ENCODE data around the gene PROSER1.
"Not testable (repeated sequence)": the region's sequence is repeated elsewhere in the genome, so short reads cannot be mapped to it uniquely, and the experiment has no call there.

Gene PROSER1

DNA sequence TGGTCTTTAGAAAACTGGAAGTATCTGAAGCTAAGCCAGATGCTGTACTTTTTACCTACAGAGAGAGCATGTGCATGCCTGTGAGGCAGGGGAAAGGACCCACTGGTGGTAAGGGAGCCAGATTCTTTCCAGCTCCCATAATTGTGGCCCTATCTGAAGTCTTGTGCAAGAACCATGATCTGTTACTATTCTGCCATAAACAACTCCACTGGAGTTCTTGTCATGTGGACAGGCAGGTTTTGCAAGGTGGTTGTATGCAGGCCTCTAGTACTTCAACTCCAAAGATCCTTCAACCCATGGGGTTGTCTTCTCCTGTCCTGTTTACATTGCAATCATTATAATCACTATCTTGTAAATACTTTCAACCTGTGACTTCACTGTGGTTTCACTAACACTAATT, 14.1 kb downstream of the PROSER1 start:
- no peak for DNase-seq

DNA sequence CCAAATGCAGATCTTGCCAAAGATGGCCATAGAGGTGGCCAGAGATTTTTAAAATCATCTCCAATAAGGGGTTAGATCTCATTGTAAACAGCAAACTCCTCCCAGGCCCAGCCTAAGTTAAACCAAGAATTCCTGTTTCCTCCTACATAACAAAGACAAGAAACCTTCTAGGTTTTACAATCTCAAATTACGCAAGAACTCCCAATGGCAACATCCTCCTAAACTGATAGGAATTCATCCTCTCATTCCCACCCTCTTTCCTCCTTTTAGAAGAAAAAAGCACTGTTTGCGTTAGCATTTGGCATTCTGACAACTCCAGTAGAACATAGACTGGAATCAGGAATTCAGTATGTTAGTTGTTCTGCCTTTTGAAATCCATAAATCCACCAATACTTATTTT, 14.6 kb downstream of the PROSER1 start:
- DNase-seq, result no peak

DNA sequence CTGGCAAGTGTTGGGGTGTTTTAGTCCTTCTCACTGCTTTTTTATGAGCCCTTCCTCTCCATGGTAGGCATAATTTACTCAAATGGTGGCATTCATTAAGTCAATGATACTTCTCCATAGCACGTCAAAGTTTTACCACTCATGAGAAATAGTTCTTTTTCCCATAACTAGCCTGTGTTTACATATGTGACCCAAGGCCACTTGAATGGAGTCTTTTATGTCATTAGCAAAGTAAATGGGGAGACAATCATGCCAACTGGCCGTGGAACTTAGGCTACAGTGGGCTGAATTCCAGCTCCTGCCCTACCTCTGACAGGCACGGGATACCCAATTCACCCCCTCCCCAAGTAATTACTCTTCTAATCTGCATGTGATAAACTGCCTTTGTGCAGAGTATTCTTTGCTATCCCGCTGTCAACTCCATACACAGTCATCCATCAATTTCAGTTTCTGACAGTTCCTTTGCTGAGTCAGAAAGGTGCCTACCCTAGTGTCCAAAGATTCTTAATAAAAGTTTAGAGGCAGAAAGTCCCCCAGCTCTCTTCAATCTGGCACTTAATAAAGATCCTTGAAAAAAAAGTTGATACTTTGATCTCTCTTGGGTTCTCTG, 16.9 kb downstream of the PROSER1 start:
- no peak for DNase-seq

DNA sequence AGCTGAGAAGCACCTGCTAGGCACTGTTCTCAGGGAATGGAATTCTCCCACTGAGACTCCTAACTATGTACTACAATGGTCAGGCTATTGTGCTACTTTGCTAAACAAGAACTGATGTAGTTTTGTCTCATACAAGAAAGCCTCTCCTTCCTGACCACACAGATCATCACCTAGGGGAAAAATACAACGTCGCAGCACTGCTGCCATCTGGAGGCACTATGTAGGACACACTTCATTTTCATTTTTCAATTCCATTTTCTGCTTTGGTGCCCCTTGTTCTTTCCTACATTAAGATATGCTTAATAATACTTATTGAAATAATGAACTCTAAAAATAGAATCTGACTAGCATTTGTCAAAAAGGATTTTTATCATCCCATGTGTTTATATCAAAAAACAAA, 21.1 kb downstream of the PROSER1 start:
- DNase-seq, result peak; percentile 62

DNA sequence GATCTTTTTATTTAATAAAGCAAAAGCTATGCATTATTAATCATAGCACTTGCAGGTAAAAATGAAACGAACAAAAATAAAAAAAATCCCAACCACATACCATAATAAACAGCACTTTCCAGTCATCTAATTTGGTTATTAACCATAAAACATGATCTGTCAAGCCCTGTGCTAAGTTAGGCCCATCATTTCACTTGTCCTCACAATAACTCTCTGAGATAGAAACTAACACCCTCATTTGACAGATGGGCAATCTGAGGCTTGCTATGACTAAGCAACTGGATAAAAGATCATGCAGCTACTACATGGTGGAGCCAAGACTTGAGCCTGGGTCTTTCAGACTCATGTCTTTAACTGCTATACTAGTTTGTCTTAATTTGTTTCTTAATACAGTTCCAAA, 21.8 kb downstream of the PROSER1 start:
- DNase-seq, result peak; percentile 27

DNA sequence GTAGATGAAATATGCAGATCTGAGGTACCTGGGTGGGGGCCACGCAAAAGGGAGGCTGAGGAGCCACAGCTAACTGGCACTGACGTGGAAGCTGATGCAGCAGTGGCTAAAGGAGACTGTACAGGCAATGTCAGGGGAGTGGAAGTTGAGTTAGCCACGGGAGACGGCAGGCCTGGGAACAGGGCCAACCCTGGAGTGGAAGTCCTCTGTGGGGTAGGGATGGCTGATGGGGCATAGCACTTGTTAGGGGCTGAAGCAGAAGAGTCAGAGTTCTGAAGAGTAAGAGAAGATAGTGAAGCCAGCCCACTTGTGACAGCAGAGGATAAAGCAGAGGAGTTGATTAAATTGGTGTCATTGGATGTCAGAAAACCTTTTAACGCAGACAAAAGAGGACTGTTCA, 24.4 kb downstream of the PROSER1 start:
- no peak for DNase-seq

DNA sequence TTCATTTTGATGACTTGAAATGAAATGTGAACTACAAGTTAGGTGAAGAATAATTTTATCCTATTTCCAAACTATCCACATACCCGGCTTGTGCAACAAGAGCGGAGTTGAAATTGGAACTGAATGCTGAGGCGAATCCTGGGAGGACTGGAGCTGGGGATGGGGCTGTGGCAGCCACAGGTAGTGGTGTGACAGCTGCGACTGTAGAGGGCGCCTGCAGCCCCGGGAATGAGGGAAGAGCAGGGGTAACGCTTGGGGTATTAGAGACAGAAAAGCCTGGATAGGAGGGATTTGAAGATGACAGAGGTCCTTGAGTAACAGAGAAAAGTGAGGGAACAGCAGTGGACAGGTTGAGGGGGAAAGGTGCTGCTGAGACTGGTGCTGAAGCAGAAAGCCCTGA, 25.3 kb downstream of the PROSER1 start:
- peak; percentile 60 for DNase-seq

DNA sequence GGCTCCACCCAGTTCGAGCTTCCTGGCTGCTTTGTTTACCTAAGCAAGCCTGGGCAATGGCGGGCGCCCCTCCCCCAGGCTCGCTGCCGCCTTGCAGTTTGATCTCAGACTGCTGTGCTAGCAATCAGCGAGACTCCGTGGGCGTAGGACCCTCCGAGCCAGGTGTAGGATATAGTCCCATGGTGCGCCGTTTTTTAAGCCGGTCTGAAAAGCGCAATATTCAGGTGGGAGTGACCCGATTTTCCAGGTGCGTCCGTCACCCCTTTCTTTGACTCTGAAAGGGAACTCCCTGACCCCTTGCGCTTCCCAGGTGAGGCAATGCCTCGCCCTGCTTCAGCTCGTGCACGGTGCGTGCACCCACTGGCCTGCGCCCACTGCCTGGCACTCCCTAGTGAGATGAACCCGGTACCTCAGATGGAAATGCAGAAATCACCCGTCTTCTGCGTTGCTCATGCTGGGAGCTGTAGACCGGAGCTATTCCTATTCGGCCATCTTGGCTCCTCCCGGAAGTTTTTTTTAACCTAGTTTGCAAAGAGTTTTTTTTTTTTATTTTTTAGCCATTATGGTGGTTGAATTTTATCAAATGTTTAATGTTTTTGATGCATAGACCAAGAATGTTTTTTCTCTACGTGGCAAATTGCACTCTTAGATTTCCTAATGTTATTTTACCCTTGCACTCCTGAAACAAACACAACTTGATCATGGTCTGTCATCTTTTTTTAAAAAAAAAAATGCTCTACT, 31.3 kb downstream of the PROSER1 start:
- not testable (repeated sequence) for DNase-seq

DNA sequence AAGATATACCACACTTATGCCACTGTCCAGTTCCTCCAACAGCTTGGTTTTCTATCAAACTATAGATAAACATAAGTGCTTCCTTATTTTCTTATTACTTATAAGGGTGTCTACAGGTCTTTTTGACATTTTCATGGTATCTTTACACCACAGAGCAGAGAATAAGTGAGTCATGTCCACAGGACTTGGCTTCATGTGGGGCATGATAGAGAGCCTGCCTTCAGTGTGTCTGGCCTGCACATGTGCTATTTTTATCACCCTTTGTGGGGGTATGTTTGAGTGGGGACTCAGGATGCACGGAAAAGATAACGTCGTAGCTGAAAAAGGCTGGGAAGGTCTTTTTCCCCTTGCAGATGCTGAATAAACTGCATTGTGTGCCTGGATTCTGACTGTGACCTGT, 39.1 kb downstream of the PROSER1 start:
- no peak for DNase-seq

DNA sequence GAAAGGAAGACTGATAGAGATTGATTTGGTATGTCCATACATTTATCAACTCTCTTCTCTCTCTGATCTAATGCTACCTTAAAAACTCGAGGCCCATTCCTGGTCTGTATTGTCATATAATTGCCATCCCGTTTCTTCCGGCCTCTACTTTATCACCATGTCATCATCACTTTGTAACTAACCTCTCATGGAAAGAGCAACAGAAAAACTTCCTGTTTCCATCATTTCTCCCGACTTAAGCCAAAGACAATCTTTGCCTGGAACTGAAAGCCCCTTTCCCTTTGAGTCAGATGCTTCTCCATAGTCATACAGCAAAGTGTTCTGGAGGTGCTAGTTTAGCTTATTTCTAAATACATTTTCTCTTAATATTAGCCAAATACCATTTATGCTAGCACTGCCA, 44.5 kb downstream of the PROSER1 start:
- no peak for DNase-seq

DNA sequence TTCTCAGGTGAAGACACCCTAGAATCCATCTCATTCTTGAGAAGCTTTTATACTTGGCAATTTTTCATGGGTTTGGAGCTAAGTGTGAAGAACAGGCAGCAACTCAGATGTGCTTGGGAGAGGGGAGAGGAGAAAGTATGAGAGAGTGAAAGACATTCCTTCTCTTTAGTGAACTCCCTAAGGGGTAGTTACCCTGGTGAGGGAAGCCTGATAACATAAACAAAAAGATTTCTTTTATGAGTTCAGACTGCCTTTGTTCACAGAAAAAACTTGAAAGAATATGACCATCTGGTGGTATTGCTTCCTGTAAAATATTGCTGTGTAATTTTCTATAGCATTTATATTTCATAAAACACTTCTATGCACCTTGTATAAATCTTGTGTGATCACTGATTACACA, 47.2 kb downstream of the PROSER1 start, which contains the start of gene STOML3:
Gene STOML3 (minus strand): TSS at position 139 of the 400 bp plus-strand sequence. CDS start 110 bp downstream, at position 29.
- DNase-seq, result no peak

DNA sequence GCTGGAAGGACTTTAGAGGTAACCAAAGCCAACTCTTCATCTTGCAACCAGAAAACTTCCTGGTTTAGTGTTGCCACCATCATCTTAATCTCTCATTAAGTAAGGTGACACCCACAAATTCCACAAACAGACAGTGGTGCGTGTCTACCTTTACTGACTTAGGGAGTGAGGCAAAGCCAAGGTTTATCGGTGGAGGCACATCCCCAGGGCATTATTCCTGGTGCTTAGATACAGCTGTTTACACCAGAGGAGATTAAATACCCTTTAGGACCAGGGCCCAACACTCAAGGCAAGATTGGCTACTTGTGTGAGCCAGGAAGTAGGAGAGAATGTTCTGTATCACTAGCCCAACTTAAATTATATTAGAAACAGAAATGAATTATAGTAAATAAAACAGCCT, 56.8 kb downstream of the PROSER1 start:
- DNase-seq, result peak; percentile 17

DNA sequence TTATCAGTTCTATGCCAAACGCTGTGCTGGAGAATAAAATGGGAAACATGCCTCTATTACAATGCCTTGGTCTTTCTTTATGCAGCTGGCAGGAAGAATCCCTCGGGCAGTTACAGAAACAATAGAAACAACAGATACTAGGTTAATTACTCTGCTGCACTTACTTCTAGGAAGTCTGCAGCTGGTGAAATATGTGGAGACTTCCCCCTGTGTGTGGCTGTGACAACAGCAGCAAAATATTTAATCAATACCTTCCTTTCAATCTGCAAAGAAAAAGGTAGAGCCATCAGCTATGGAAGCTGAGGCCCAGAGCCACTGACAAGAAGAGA, 57.2 kb downstream of the PROSER1 start:
- DNase-seq, result no peak

DNA sequence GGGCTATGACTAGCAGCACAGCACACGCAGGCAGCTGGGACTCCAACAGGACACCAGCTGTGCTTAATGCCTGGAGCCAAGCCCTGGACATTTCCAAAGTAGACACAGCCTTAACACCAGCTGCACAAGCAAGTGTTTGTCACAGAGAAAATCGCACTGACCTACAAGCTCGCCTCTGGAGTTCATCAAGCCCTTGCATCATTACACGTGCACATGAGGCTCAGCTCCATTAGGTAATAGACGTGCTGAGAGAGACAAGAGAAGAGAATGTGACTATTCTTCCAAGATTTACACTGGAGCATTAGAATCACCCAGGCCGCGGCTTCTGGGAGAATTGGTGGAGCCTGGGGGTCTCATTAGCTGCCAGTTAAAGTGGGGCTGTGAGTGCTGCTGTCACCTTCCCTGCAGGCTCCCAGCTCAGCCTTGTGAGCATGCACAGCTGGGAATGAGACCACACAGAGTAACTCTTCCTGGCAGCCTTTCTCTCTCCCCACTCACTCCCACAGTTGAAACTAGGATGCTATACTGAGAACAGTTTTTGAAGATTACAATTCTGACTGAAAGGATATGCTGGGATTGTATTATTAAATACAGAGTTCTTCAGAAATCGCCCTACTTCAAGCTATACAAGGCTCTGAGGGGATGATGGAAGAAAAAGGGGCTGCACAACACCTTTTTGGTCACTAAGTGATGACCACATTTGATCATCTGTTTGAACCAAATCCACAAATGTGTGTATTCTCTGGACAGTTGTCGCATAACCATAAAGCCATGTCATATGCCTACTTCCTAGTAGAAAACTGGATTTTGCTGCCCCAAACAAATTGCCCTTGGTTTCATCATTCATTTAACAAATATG, 57.8 kb downstream of the PROSER1 start:
- peak; percentile 20 for DNase-seq

DNA sequence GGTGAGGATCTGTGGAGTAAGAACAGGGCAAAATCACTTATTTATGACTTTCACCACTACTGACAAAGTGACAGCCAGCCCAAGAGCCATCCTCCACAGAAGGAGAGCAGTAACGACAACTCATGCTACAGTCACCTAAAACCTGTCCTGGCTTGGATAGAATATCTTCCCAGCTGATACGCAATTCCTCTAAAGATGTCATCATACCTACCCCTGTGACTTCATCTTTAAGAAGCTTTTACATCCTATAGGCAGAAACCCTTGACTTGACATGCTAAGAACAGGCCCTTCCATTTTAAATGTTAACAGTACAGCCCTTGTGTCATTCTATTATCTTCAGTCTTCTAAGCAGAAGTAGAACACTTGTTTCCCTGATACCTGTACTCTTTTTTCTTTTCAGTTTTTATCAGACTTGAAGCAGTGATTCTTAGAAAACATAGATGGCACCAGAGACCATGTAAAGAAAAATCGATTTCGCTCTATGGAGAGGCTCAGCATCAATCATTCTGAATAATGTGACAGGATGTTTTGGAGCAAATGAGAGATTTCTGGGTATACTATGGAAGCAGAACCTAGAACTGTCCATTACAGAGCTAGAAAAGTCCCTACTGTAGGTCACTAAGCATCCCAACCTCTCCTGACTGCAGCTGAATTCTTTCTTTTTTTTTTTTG, 67.4 kb downstream of the PROSER1 start:
- DNase-seq, result no peak

DNA sequence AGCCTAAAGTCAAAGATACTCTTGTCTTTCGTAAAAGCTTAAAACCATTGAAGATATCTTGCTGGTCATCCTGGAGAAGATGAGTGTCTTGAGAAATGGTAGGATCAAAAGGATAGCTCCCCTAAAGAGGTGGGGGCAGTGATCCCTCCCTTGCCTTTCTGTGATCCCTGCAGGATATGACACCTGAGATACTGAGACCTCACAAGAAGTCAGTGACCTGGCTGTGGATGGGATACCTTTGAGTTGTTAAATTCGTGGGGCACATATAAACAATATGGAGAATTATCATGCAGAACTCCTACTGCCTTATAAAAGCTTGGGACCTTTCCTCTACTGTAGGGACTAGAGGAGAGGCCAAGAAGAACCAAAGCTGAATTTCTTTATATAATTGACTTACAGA, 68.7 kb downstream of the PROSER1 start:
- no peak for DNase-seq

DNA sequence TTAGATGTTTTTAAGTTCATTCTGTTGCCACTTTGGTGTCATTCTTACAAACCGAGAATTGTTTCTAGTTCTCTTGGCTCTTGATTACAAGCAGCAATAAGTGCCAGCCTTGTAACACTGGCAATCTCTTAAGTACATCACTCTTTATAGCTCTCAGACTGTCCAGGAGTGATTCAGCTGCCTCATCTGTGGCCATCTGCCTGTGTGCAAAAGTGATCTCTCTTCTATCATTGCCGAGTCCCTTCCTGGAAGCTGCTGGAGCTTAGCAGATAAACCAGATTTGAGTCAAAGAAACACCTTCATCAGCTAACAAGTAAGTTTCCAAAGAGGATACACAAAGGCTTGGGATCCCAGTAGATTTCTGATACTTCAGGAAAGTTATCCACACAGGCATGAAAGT, 70.4 kb downstream of the PROSER1 start:
- peak; percentile 71 for DNase-seq

DNA sequence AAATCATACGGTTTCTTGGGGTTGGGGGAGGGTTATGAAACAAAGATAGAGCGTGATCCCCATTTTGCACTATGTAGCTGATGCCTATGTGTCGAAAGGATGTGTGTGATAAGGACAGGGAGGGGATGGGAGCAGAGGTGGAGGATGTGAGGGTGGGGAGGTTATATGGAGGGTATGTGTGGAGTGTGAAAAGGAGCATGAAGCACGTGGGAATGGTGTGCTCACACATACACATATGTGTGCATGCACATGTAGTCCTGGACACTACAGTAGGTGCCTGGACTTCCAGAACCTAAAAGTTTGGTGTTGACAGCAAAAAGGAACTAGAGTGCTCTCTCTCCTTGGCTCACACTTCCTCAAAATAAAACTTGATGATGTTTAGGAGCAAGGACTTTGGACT, 72.6 kb downstream of the PROSER1 start:
- DNase-seq, result no peak

DNA sequence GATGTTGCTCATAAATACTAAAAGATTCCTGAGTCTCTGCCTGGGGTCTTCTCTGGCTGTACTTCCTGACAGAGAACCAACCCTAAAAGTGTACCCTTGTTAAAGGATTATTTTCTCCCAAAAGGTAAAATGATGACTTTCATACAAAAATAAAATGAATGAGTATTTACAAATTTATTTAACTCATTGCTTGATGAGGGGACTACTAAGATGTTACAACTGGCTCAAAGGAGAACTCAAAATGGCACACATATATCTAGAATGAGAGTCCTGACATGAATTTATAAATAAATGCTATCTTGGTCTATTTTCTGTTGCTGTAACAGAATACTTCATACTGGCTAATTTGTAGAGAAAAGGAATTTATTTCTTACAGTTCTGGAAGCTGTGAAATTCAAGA, 77.7 kb downstream of the PROSER1 start:
- DNase-seq, result no peak

Measured in NCI-H82 (cell line).